SIG-M5 (cell line): ENCODE results near the gene GRK5.
"Not testable (repeated sequence)": the region's sequence is repeated elsewhere in the genome, so short reads cannot be mapped to it uniquely, and the experiment has no call there.

Source experiments
- DNase-seq: peaks from one replicate; lab custom pipeline; 2025; lab: John Stamatoyannopoulos, UW

Gene GRK5

DNA sequence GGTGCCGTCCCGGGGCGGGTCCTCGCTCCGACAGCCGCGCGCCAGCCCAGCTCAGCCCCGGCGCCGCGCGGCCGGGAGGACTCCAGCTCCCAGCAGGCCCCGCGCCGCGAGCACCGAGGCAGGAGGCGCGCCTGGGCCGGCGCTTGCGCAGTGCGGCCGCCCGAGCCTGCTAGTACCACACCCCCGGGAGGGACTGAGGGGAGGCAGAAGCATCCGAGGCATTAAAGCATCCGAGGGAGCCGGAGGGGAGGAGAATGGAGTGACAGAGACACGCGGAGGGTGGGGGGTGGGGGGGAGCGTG is at the start of gene GRK5:
Gene GRK5, plus strand, starts transcription at position 206 of the 301 bp plus-strand sequence. CDS start 347 bp downstream, outside the sequence.
- peak; percentile 16 for DNase-seq

DNA sequence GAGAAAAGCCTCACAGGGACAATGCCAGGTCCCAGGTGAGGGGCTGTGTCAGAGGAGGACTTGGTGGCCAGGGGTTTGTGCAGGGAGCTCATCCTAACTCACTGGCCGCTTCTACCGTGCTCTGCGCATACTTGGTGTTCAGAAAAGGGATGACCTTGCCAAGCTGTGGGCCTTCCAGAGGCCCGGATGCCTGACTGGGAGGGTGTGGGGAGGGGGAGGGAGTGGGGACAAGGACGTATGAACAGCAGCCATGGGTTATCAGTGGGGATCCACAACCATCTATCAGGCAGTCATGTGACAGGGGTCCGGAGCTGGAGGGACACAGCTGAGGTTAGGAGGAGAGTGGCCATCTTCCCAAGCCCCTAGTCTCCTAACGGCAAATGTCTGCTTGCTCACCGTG is 48.0 kb upstream of the GRK5 start:
- no peak for DNase-seq

DNA sequence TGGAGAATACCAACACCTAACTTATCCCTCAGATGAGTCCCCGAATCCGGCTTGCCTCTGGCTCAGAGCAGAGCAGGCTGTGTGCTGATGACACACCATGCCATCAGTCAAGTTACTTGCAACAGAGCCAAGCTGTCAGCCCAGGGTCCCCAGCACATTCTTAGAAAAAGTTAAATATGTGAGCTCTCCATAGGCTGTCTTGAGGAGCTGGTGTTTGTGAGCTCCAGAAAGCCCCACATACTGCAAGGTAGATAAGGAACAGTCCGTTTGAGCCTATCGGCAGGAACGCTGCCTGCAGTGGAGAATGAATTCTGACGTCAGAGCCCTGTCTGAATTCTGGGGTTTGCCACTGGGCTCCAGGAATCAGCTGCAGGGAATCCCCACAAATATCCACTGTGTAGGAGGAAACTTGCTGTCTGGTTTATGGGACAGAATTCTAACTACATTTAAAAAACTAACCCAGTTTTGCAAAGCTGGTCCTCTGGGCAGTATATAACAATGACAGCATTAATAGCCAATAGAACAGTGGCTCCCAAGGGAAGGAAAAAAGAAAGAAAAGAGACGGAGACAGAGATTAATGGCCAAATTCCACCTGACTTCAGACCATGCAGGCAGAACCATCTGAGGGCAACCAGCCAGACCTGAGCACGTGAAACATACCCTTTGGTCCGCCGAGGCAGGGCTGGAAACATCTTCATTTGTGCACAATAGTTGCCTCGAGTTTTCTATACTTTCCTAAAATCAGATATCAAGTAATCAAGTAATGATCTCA is 45.5 kb upstream of the GRK5 start:
- DNase-seq = no peak

DNA sequence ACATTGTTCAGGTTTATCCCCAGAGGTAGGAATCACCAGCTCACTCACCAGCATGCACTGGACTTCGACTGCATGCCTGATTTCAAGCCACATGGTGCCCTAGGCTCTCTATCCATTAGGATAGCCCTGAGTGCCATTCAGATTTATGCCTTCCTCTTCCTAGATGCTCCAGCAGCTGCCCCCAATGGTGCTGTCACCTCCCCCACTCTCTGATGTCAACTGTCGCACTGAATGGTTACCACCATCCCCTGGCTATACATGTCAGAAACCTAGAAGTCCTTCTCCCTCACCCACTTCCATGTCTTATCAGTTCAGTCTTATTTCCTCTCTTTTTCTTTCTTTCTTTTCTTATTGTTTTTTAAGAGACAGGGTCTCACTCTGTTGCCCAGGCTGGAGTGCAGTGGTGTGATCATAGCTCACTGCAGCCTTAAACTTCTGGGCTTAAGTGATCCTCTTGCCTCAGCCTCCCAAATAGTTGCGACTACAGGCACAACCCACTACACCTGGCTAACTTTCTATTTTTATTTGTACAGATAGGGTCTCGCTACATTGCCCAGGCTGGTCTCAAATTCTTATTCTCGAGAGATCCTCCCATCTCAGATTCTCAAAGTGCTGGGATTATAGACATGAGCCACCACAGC is 44.8 kb upstream of the GRK5 start:
- DNase-seq = no peak

DNA sequence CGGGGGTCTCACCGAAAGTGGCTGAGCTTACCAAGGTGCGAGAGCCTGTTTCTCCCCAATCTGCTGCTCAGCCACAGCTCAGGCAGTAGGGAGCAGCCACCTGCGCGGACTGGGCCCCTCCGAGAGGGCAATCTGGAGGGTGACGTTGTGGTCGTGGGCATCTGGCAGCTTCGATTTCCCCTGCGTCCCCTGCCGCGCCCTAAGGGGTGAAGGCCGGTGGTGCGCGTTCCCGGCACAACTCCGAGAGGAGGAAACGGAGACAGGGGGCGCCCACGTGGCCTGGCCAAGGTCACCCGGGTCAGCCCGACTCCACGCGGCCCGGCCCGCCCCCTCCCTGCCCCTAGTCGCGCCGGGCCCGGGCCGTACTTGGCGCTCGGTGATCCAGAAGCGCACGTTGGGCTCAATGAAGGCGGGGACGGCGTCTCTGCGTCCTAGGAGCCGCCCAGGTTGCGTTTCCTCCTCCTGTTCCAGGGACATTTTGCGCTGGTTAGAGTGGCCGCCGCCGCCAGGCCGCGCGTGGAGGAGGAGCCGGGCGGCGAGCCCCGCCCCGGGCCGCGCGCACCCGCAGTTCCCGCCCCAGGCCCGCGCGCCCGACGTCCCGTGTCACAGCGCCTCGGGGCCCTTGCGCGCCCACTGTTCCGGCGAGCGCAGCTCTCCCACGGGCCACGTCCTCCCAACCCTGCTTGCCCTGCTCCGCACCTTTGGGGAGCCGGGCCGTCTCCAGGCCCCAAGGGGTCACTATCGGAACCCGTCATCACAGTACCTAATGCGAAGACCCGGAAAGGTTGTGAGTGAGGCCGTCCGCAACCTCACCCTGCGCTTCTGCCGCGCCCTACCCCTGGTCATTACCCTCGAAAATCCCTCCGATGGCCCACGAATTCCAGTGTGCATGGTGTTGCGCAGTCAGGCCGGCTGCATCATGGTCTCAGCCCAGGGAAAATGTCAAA is 41.9 kb upstream of the GRK5 start, which contains the start of gene SFXN4:
Gene SFXN4, minus strand, starts transcription at position 544 of the 947 bp plus-strand sequence. Its CDS starts 67 bp downstream, at position 477.
- DNase-seq = no peak

GRCh38 chr10:119166118-119166500 is 41.3 kb upstream of the GRK5 start:
- no peak for DNase-seq

- no peak for DNase-seq
Observed at GRCh38 chr10:119166564-119166963, 40.8 kb upstream of the GRK5 start.

DNA sequence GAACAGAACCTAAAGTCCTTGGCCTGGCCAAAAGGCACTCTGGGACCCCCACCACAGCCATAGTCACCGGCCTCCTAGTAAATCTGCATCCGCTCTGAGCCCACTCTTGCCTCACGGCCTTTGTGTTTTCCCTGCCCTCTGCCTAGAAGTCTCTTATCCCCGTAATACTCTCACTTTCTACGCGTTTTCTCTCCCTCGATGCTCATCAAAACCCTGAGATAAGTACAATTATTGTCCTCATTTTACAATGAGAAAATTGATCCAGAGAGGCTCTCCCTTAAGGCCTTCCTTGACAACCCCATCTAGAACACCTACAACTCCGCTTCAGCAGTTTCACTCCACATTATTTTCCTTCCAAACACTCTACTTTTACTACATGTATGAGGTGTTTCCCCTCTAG is 40.3 kb upstream of the GRK5 start:
- DNase-seq = no peak

GRCh38 chr10:119174109-119174508 is 33.3 kb upstream of the GRK5 start:
- no peak for DNase-seq

GRCh38 chr10:119176166-119176565 is 31.2 kb upstream of the GRK5 start:
- DNase-seq = peak; percentile 47

DNA sequence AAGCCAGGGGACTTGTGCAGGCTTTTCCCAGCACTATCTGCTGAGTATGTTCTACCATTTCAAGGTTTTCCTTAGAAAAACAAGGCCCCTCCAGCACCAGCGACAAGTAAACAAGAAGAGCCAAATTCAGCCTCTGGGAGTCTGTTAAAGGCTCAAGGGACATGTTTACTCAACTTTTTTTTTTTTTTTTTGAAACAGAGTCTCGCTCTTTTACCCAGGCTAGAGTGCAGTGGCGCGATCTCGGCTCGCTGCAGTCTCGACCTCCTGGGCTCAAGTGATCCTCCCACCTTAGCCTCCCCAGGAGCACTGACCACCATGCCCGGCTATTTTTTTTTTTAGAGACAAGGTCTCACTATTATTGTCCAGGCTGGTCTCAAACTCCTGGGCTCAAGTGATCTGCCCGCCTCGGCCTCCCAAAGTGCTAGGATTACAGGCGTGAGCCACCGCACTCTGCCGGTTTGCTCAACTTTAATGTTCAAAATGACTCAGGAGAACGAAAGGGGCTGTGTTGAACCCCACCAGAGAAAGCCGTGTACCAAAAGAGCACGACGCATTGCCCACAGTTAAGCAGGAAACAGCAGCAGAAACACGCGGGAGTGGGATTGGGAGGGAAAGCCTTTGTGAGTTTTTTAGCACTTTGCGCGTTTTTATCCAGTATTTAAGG is 29.5 kb upstream of the GRK5 start:
- DNase-seq = no peak

GRCh38 chr10:119178372-119179119 is 28.8 kb upstream of the GRK5 start, which contains the start of gene PRDX3:
PRDX3 (minus strand) TSS chr10:119178812; CDS start chr10:119178790, 22 bp downstream.
- peak; percentile 12 for DNase-seq

DNA sequence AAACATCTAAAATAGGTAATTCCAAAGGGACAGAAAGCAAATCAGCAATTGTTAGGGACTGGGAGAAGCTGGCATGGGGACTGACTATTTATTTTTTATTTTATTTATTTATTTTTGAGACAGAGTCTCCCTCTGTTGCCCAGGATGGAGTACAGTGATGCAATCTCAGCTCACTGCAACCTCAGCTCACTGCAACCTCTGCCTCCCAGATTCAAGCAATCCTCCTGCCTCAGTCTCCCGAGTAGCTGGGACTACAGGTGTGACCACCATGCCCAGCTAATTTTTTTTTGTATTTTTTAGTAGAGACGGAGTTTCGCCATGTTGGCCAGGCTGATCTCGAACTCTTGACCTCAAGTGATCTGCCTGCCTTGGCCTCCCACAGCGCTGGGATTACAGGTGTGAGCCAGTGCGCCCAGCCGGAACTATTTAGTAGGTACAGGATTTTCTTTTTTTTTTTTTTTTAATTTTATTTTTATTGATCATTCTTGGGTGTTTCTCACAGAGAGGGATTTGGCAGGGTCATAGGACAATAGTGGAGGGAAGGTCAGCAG is 26.4 kb upstream of the GRK5 start:
- not testable (repeated sequence) for DNase-seq

DNA sequence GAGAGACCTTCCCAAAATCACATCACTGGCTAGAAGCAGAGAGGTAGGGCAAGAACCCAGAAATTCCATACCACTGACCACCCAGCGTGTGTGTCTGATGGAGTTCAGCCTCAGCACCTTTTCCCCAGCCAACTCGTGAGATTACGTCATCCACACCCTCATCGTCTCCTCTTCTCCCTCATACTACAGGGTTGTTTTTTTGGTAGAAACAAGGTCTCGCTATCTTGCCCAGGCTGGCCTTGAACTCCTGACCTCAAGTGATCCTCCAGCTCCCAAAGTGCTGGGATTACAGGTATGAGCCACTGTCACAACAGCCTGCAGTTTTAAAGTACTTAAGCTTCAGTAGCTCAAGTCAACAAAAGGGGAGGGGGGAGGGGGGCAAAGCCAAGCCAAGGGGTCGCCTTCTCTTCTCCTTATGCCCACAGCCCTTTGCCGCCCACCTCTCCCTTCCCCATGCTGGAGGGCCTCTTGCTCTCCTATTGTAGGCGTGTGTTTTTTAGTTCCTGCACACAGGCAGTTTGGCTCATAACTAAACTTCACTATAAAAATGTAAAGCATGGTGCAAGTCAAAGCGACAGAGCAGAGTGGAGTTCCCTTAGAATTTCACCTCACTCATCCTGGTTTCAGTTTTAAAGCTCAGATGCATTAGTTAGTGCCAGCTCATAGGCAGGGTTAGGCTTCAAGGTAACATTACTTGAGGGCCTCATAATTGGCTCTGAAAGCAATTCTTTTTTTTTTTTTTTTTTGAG is 23.5 kb upstream of the GRK5 start:
- DNase-seq = no peak

GRCh38 chr10:119189811-119190282 is 17.5 kb upstream of the GRK5 start:
- no peak for DNase-seq

DNA sequence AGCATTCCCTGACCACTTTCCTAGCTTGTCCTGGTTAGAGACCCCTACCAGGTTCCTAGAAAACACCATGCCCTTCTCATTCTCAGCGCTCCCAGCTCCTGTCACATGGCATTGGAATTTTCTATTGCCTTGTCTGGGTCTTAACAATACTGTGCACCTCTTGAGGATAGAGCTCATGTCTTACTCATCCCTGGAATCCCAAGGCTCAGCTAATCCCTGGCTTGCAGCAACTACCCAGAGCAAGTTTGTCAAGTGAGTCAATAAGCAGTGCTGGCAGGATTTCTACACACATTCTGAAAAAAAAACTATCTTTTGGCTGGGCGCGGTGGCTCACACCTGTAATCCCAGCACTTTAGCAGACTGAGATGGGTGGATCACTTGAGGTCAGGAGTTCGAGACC is 17.0 kb upstream of the GRK5 start:
- no peak for DNase-seq

GRCh38 chr10:119190954-119191785 is 16.2 kb upstream of the GRK5 start:
- DNase-seq = no peak

GRCh38 chr10:119191881-119192280 is 15.5 kb upstream of the GRK5 start:
- DNase-seq = no peak

GRCh38 chr10:119197921-119198320 is 9.4 kb upstream of the GRK5 start:
- no peak for DNase-seq
